H9 (cell line): ENCODE results near the gene GRIN2A. TPM values are rescaled to one million over a fixed set of nuclear protein-coding genes. Genes with fewer than 3 reads are reported as not detected.

ENCODE experiments used
- DNase-seq: peaks from one replicate; pipeline ENCODE4 v3.0.0-alpha.2; 2017
- H2AFZ ChIP-seq: one replicate; pipeline ENCODE4 v1.6.1; 2013; ENCODE audit warnings: mild to moderate bottlenecking, low read length, control low read depth, moderate library complexity
- H2AK5ac ChIP-seq: 2 replicates; pipeline ENCODE4 v1.6.1; 2013; ENCODE audit warnings: low read length, control low read depth, mixed read lengths; ENCODE audit not compliant: insufficient read length
- H2BK120ac ChIP-seq: one replicate; pipeline ENCODE4 v1.6.1; 2013; ENCODE audit warnings: low read depth, mild to moderate bottlenecking, low read length, control low read depth, inconsistent platforms; ENCODE audit not compliant: poor library complexity, severe bottlenecking
- H2BK12ac ChIP-seq: 2 replicates; pipeline ENCODE4 v1.6.1; 2013; ENCODE audit warnings: low read length, control low read depth, mixed read lengths, low read depth; ENCODE audit not compliant: insufficient read length
- H2BK15ac ChIP-seq: 2 replicates; pipeline ENCODE4 v1.6.1; 2013; ENCODE audit warnings: low read depth, low read length, control low read depth
- H2BK20ac ChIP-seq: one replicate; pipeline ENCODE4 v1.6.1; 2013; ENCODE audit warnings: low read depth, mild to moderate bottlenecking, low read length, control low read depth, inconsistent platforms; ENCODE audit not compliant: poor library complexity, severe bottlenecking
- H2BK5ac ChIP-seq: 2 replicates; pipeline ENCODE4 v1.6.1; 2013; ENCODE audit warnings: low read length, control low read depth, mixed read lengths; ENCODE audit not compliant: insufficient read length
- H3K14ac ChIP-seq: 2 replicates; pipeline ENCODE4 v1.6.1; 2013; ENCODE audit warnings: low read length, control low read depth; ENCODE audit not compliant: insufficient read depth
- H3K18ac ChIP-seq: 2 replicates; pipeline ENCODE4 v1.6.1; 2013; ENCODE audit warnings: low read depth, mild to moderate bottlenecking, mixed read lengths, low read length, control low read depth; ENCODE audit not compliant: insufficient read length
- H3K23ac ChIP-seq: 2 replicates; pipeline ENCODE4 v1.6.1; 2013; ENCODE audit warnings: low read length, control low read depth, mixed read lengths, low read depth; ENCODE audit not compliant: insufficient read length
- H3K23me2 ChIP-seq: 2 replicates; pipeline ENCODE4 v1.6.1; 2013; ENCODE audit warnings: low read depth, mild to moderate bottlenecking, mixed read lengths, low read length, control low read depth; ENCODE audit not compliant: insufficient read length, poor library complexity, severe bottlenecking
- H3K27ac ChIP-seq: 2 replicates; pipeline ENCODE4 v1.5.1; 2013; ENCODE audit warnings: low read length, control low read depth, mixed read lengths, low read depth; ENCODE audit not compliant: insufficient read length
- H3K27me3 ChIP-seq: 2 replicates; pipeline ENCODE4 v1.6.1; 2013; ENCODE audit warnings: low read length, control low read depth, inconsistent platforms; ENCODE audit not compliant: insufficient read depth
- H3K4ac ChIP-seq: 2 replicates; pipeline ENCODE4 v1.6.1; 2013; ENCODE audit warnings: low read depth, mild to moderate bottlenecking, control low read depth, inconsistent platforms, low read length, moderate library complexity
- H3K4me1 ChIP-seq: 2 replicates; pipeline ENCODE4 v1.6.1; 2013; ENCODE audit warnings: low read length, control low read depth, inconsistent platforms; ENCODE audit not compliant: insufficient read depth
- H3K4me2 ChIP-seq: 2 replicates; pipeline ENCODE4 v1.6.1; 2013; ENCODE audit warnings: low read length, control low read depth, mixed read lengths; ENCODE audit not compliant: insufficient read length, insufficient read depth
- H3K56ac ChIP-seq: 2 replicates; pipeline ENCODE4 v1.6.1; 2013; ENCODE audit warnings: low read depth, mild to moderate bottlenecking, mixed read lengths, low read length, control low read depth; ENCODE audit not compliant: insufficient read length
- H3K79me1 ChIP-seq: 2 replicates; pipeline ENCODE4 v1.6.1; 2013; ENCODE audit warnings: low read depth, mild to moderate bottlenecking, moderate library complexity, low read length, control low read depth, inconsistent platforms; ENCODE audit not compliant: insufficient read depth, poor library complexity, severe bottlenecking
- H3K79me2 ChIP-seq: 2 replicates; pipeline ENCODE4 v1.6.1; 2013; ENCODE audit warnings: low read length, control low read depth, inconsistent platforms; ENCODE audit not compliant: insufficient read depth
- H3K9ac ChIP-seq: 2 replicates; pipeline ENCODE4 v1.6.1; 2013; ENCODE audit warnings: low read length, control low read depth, mixed read lengths; ENCODE audit not compliant: insufficient read length; ENCODE audit errors: extremely low read depth
- H3K9me3 ChIP-seq: one replicate; pipeline ENCODE4 v1.6.1; 2013; ENCODE audit warnings: low read depth, low read length, inconsistent platforms; ENCODE audit not compliant: control insufficient read depth
- H3T11ph ChIP-seq: one replicate; pipeline ENCODE4 v1.6.1; 2013; ENCODE audit warnings: mild to moderate bottlenecking, low read length, control low read depth, inconsistent platforms
- H4K20me1 ChIP-seq: one replicate; pipeline ENCODE4 v1.6.1; 2013; ENCODE audit not compliant: control insufficient read depth, insufficient read length, insufficient read depth
- H4K5ac ChIP-seq: 2 replicates; pipeline ENCODE4 v1.6.1; 2013; ENCODE audit warnings: low read depth, mild to moderate bottlenecking, mixed read lengths, low read length, control low read depth; ENCODE audit not compliant: insufficient read length
- H4K8ac ChIP-seq: replicated peaks from 2 replicates; pipeline ENCODE4 v1.6.1; 2013; ENCODE audit warnings: low read length, control low read depth, mixed read lengths, low read depth; ENCODE audit not compliant: insufficient read length
- H4K91ac ChIP-seq: 2 replicates; pipeline ENCODE4 v1.6.1; 2013; ENCODE audit warnings: low read depth, mild to moderate bottlenecking, moderate library complexity, mixed read lengths, low read length, control low read depth; ENCODE audit not compliant: insufficient read length
- H3K27ac Mint-ChIP-seq, 3 experiments: 2 replicates in 2 of 3; 3 replicates in 1 of 3; pipeline ENCODE4 v1.8.0; 2020 to 2021; ENCODE audit warnings: mixed read lengths in 3 of 3, mild to moderate bottlenecking in 1 of 3, moderate library complexity in 1 of 3
- H3K27me3 Mint-ChIP-seq: 2 replicates; pipeline ENCODE4 v1.8.0; 2021; ENCODE audit warnings: low read depth, mild to moderate bottlenecking, moderate library complexity, mixed read lengths
- H3K36me3 Mint-ChIP-seq, 3 experiments: 2 replicates in 2 of 3; 3 replicates in 1 of 3; pipeline ENCODE4 v1.8.0; 2020 to 2021; ENCODE audit warnings: low read depth in 3 of 3, mixed read lengths in 3 of 3; ENCODE audit not compliant: insufficient read depth in 1 of 3
- H3K4me1 Mint-ChIP-seq, 2 experiments: 2 replicates each; pipeline ENCODE4 v1.8.0; 2020; ENCODE audit warnings: mixed read lengths in 2 of 2
- H3K4me3 Mint-ChIP-seq, 2 experiments: 2 replicates in 1 of 2; 3 replicates in 1 of 2; pipeline ENCODE4 v1.8.0; 2020 to 2021; ENCODE audit warnings: mild to moderate bottlenecking in 2 of 2, mixed read lengths in 2 of 2, moderate library complexity in 1 of 2
- H3K9me3 Mint-ChIP-seq, 2 experiments: 2 replicates in 1 of 2; 3 replicates in 1 of 2; pipeline ENCODE4 v1.8.0; 2020; ENCODE audit warnings: mild to moderate bottlenecking in 2 of 2, mixed read lengths in 2 of 2, moderate library complexity in 1 of 2
- WGBS: extraction: QIAGEN DNeasy Blood & Tissue Kit; methylation state at CpG from one replicate; pipeline ENCODE4 v1.1.7; 2013; ENCODE audit warnings: missing lambda C conversion rate, low lambda C conversion rate, mixed read lengths; ENCODE audit not compliant: insufficient read length; ENCODE audit errors: extremely low coverage; 5-methylcytosine and 5-hydroxymethylcytosine counted together
- total RNA-seq: library from RNA; stranded (reverse); gene quantifications from 2 replicates; pipeline ENCODE4 v1.2.1, GENCODE V29; 2021
- TF ChIP-seq, protein P1 (sequence below): fragments of 200-600 bp; sonication (generic); conservative IDR thresholded peaks from 3 replicates; pipeline ENCODE4 v1.8.0; 2021; ENCODE audit warnings: antibody characterized with exemption, mild to moderate bottlenecking

GRIN2A gene
- total RNA-seq, 1 experiment from 2014 or later, result 1.5 TPM

GRCh38 chr16:10137341-10137740 lies 44.9 kb downstream of the GRIN2A start:
- Histone ChIP-seq H3K23ac (no peak overlapping the region), H3K27me3 (no peaks in the 10 kb centered on the region), H2BK120ac (no peak overlapping the region), H2BK20ac (no peak overlapping the region), H3K27ac (no peak overlapping the region), H3K4me1 (no peaks in the 10 kb centered on the region), H3K4me2 (no peak overlapping the region), H3K79me2 (no peaks in the 10 kb centered on the region), H4K5ac (no peak overlapping the region), H3T11ph (no peak overlapping the region), H4K91ac (no peak overlapping the region), H3K56ac (no peak overlapping the region), H2BK15ac (no peak overlapping the region), H3K4ac (no peak overlapping the region), H2AK5ac (no peak overlapping the region), H3K23me2 (no peaks in the 10 kb centered on the region), H3K79me1 (no peaks in the 10 kb centered on the region), H2BK12ac (no peak overlapping the region), H3K9me3 (no peaks in the 10 kb centered on the region), H4K8ac (no peak overlapping the region), H2AFZ (no peak overlapping the region), H3K14ac (no peak overlapping the region), H3K9ac (no peak overlapping the region), H4K20me1 (no peaks in the 10 kb centered on the region), H2BK5ac (no peak overlapping the region), H3K18ac (no peak overlapping the region)
- Mint-ChIP-seq H3K36me3 (peaks cover 0 to 5% (median 0%) of the 10 kb centered on the region in 3 experiments; a peak in 3 of 7 replicates), H3K4me1 (no peaks in the 10 kb centered on the region), H3K27me3 (no peaks in the 10 kb centered on the region), H3K9me3 (peaks cover 3 to 4% of the 10 kb centered on the region in 2 experiments; a peak in 1 of 5 replicates), H3K4me3 (no peak overlapping the region), H3K27ac (no peak overlapping the region)
- no peak for DNase-seq
- TF ChIP-seq, protein P1, sequence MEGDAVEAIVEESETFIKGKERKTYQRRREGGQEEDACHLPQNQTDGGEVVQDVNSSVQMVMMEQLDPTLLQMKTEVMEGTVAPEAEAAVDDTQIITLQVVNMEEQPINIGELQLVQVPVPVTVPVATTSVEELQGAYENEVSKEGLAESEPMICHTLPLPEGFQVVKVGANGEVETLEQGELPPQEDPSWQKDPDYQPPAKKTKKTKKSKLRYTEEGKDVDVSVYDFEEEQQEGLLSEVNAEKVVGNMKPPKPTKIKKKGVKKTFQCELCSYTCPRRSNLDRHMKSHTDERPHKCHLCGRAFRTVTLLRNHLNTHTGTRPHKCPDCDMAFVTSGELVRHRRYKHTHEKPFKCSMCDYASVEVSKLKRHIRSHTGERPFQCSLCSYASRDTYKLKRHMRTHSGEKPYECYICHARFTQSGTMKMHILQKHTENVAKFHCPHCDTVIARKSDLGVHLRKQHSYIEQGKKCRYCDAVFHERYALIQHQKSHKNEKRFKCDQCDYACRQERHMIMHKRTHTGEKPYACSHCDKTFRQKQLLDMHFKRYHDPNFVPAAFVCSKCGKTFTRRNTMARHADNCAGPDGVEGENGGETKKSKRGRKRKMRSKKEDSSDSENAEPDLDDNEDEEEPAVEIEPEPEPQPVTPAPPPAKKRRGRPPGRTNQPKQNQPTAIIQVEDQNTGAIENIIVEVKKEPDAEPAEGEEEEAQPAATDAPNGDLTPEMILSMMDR, result no peak
- no CpG with 5 or more reads among the region's 5 CpGs for WGBS
